HG03108 (cell line): ENCODE results near the gene ZNF792.
"Not testable (repeated sequence)": the region's sequence is repeated elsewhere in the genome, so short reads cannot be mapped to it uniquely, and the experiment has no call there.

Source experiments
- ATAC-seq: cut with Tn5 transposase; IDR thresholded peaks from one replicate; pipeline ENCODE4 v1.9.1; 2021; ENCODE audit warnings: moderate library complexity; ENCODE audit not compliant: unreplicated experiment

The ZNF792 gene

GRCh38 chr19:34963573-34964406, at the start of gene ZNF792:
ZNF792 (minus strand) TSS chr19:34964229; CDS start chr19:34963662, 567 bp downstream.
- peak; percentile 80 for ATAC-seq

GRCh38 chr19:35013041-35013819, 49.2 kb upstream of the ZNF792 start:
- no peak for ATAC-seq

GRCh38 chr19:35011737-35012682, 48.0 kb upstream of the ZNF792 start:
- ATAC-seq = no peak

GRCh38 chr19:35011091-35011689, 47.2 kb upstream of the ZNF792 start:
- ATAC-seq = no peak

GRCh38 chr19:35009424-35010415, 45.7 kb upstream of the ZNF792 start:
- no peak for ATAC-seq

GRCh38 chr19:35008891-35009341, 44.9 kb upstream of the ZNF792 start:
- no peak for ATAC-seq

GRCh38 chr19:35007427-35007826, 43.4 kb upstream of the ZNF792 start:
- ATAC-seq = not testable (repeated sequence)

GRCh38 chr19:35006999-35007365, 43.0 kb upstream of the ZNF792 start:
- ATAC-seq = no peak

- ATAC-seq = no peak
Observed at GRCh38 chr19:35006342-35006998, 42.4 kb upstream of the ZNF792 start.

GRCh38 chr19:35006007-35006341, 41.9 kb upstream of the ZNF792 start:
- not testable (repeated sequence) for ATAC-seq

- ATAC-seq = no peak
Observed at GRCh38 chr19:35005256-35005977, 41.4 kb upstream of the ZNF792 start.

GRCh38 chr19:35004517-35005255, 40.7 kb upstream of the ZNF792 start:
- ATAC-seq = no peak

GRCh38 chr19:35002037-35002535, 38.1 kb upstream of the ZNF792 start:
- ATAC-seq = no peak

- no peak for ATAC-seq
Observed at GRCh38 chr19:35000647-35001501, 36.8 kb upstream of the ZNF792 start.

GRCh38 chr19:35000338-35000646, 36.3 kb upstream of the ZNF792 start:
- ATAC-seq = no peak

- peak; percentile 43 for ATAC-seq
Observed at GRCh38 chr19:34999498-35000337, 35.7 kb upstream of the ZNF792 start, which contains the start of gene GRAMD1A. GRAMD1A (plus strand) TSS chr19:35000323; CDS start chr19:35000479, 156 bp downstream.
